OCI-LY3 (cell line): ENCODE measurements around the gene MAIP1.

Source experiments
- H2AFZ ChIP-seq: fragments of 200-600, 300-600 bp; shearing (Covaris generic); 2 replicates; pipeline ENCODE4 v1.6.0; 2014; ENCODE audit warnings: antibody characterized with exemption, low read depth, low read length
- H3K27ac ChIP-seq: fragments of 200-600, 300-600 bp; sonication (generic); 2 replicates; pipeline ENCODE4 v1.5.1; 2014; ENCODE audit warnings: mild to moderate bottlenecking, low read length, moderate library complexity, mixed read lengths
- H3K27me3 ChIP-seq: fragments of 200-600, 300-600 bp; sonication (generic); 2 replicates; pipeline ENCODE4 v1.6.1; 2014; ENCODE audit warnings: low read depth, low read length, mixed read lengths
- H3K36me3 ChIP-seq: fragments of 200-600, 300-600 bp; sonication (generic); replicated peaks from 2 replicates; pipeline ENCODE3; 2014; ENCODE audit warnings: low read depth, low read length, mixed read lengths
- H3K4me1 ChIP-seq: fragments of 300-600, 200-600 bp; sonication (generic); 2 replicates; pipeline ENCODE4 v1.6.1; 2014; ENCODE audit warnings: low read length, mixed read lengths
- H3K4me2 ChIP-seq: fragments of 200-600, 300-600 bp; sonication (generic); 2 replicates; pipeline ENCODE4 v1.6.1; 2014; ENCODE audit warnings: low read length, mixed read lengths
- H3K4me3 ChIP-seq: fragments of 300-600, 200-600 bp; sonication (generic); 2 replicates; pipeline ENCODE4 v1.5.1; 2014; ENCODE audit warnings: antibody characterized with exemption, mild to moderate bottlenecking, low read length, moderate library complexity
- H3K79me2 ChIP-seq: fragments of 300-600, 200-600 bp; shearing (Covaris generic); 2 replicates; pipeline ENCODE4 v1.6.1; 2014; ENCODE audit warnings: mild to moderate bottlenecking, low read length, mixed read lengths
- H3K9ac ChIP-seq: fragments of 300-600, 200-600 bp; shearing (Covaris generic); 2 replicates; pipeline ENCODE4 v1.6.0; 2014; ENCODE audit warnings: mild to moderate bottlenecking, low read length, moderate library complexity
- H3K9me3 ChIP-seq: fragments of 200-600, 300-600 bp; shearing (Covaris generic); 2 replicates; pipeline ENCODE4 v1.6.1; 2014; ENCODE audit warnings: low read length, mixed read lengths; ENCODE audit not compliant: insufficient read depth
- H4K20me1 ChIP-seq: fragments of 200-600, 300-600 bp; sonication (generic); 2 replicates; pipeline ENCODE4 v1.6.1; 2016; ENCODE audit warnings: low read length, mixed read lengths; ENCODE audit not compliant: insufficient read depth
- EZH2phosphoT487 ChIP-seq: fragments of 200-600 bp; shearing (Covaris generic); IDR thresholded peaks from 2 replicates; pipeline ENCODE4 v1.6.1; 2018; ENCODE audit warnings: antibody characterized with exemption, mixed run types, low read depth
- TF ChIP-seq, protein P1 (sequence below): fragments of 200-600, 300-600 bp; sonication (generic); IDR thresholded peaks from 2 replicates; pipeline ENCODE4 v1.5.1; 2014; ENCODE audit warnings: antibody characterized with exemption, low read length, low read depth

MAIP1 gene

DNA sequence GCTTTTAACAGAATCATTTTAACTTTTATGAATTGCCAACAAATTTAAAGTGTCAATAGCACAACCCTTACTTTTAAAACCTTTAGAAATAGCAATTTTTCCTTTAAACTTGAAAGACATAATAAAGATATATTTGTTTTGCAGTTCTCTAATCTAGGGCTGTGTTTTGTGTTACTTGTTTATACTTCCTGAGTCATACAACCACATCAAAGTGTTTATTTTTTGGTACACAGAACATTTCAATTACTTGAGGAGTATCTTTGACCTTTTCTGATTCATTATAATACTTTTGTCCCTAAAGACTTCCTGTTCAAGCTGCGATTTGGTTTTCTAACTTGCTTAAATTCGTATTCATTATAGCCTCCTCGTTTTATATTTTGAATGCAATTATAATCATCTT is 21.9 kb upstream of the MAIP1 start:
- no peak overlapping the region for H3K27ac ChIP-seq
- H2AFZ ChIP-seq: no peak overlapping the region
- TF ChIP-seq, protein P1, sequence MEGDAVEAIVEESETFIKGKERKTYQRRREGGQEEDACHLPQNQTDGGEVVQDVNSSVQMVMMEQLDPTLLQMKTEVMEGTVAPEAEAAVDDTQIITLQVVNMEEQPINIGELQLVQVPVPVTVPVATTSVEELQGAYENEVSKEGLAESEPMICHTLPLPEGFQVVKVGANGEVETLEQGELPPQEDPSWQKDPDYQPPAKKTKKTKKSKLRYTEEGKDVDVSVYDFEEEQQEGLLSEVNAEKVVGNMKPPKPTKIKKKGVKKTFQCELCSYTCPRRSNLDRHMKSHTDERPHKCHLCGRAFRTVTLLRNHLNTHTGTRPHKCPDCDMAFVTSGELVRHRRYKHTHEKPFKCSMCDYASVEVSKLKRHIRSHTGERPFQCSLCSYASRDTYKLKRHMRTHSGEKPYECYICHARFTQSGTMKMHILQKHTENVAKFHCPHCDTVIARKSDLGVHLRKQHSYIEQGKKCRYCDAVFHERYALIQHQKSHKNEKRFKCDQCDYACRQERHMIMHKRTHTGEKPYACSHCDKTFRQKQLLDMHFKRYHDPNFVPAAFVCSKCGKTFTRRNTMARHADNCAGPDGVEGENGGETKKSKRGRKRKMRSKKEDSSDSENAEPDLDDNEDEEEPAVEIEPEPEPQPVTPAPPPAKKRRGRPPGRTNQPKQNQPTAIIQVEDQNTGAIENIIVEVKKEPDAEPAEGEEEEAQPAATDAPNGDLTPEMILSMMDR: no peak
- TF ChIP-seq EZH2phosphoT487: no peak
- H3K36me3 ChIP-seq: peaks cover 24% of the 10 kb centered on the region
- H4K20me1 ChIP-seq: no peaks in the 10 kb centered on the region
- H3K79me2 ChIP-seq: no peaks in the 10 kb centered on the region
- no peak overlapping the region for H3K4me3 ChIP-seq
- H3K4me2 ChIP-seq: no peak overlapping the region
- H3K9me3 ChIP-seq: no peaks in the 10 kb centered on the region
- H3K4me1 ChIP-seq: no peaks in the 10 kb centered on the region
- no peak overlapping the region for H3K9ac ChIP-seq
- no peaks in the 10 kb centered on the region for H3K27me3 ChIP-seq

DNA sequence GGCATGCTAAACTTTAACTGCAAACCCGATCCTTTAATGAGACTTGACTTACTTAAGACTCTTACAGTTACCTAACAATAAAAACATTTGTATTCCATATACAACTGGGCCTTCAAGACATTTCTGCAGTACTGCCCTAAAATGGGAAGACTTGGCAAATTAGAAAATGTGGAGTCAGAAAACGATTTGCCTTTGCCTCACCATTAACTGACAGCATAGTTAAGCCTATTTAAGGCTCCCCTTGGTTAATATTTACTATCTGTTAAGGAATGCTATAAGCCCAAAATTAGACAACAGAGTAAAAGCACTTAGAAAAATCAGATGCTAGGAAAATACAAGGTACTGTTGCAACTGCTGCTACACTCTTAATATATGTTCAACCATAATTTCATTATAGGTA is 18.8 kb upstream of the MAIP1 start:
- Histone ChIP-seq H3K9me3 (no peaks in the 10 kb centered on the region), H3K27me3 (no peaks in the 10 kb centered on the region), H3K36me3 (peaks cover 18% of the 10 kb centered on the region), H3K4me1 (no peaks in the 10 kb centered on the region), H2AFZ (no peak overlapping the region), H3K9ac (no peak overlapping the region), H3K4me2 (no peak overlapping the region), H3K4me3 (no peak overlapping the region), H3K79me2 (no peaks in the 10 kb centered on the region), H4K20me1 (no peaks in the 10 kb centered on the region), H3K27ac (no peak overlapping the region)
- TF ChIP-seq, protein P1: no peak
- no peak for TF ChIP-seq EZH2phosphoT487

DNA sequence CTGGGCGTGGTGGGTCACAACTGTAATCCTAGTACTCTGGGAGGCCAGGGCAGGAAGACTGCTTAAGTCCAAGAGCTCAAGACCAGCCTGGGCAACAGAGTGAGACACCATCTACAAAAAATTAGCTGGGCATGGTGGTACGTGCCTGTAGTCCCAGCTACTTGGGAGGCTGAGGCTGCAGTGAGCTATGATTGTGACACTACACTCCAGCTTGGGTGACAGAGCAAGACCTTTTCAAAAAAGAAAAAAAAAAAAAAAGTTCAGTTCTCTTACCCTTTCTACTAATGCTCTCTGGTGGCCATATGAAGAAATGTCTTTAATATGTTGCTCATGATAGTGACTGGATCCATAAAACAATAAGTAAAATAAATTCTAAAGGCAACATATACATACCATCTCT is 15.0 kb upstream of the MAIP1 start:
- Histone ChIP-seq H3K27ac (no peak overlapping the region), H3K36me3 (peaks cover 23% of the 10 kb centered on the region)

DNA sequence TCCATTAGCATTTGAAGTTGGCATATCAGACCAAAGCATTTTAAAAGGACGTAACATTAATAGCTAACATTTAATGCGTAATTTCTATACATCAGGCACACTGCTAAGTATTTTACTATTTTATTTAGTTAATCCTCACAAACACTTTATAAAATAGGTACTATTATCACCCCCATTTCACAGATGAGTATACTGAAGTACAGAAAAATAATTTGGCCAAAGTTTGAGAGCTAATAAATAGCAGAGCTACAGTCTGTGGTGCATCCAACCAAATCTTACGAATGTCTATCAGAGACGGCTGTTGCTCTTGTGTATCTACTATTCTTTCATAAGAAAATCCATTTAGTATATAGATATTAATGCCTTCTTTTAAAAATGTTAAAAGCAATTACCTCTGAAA is 12.0 kb upstream of the MAIP1 start:
- TF ChIP-seq EZH2phosphoT487: no peak
- TF ChIP-seq, protein P1: no peak
- H3K36me3 ChIP-seq: peaks cover 40% of the 10 kb centered on the region
- H2AFZ ChIP-seq: no peak overlapping the region

More for the DNA sequence above, 15.0 kb upstream of the MAIP1 start:
- no peak overlapping the region for H3K4me3 ChIP-seq
- 0 out of 2 replicates have a peak, but pooled peaks cover 3% of the 10 kb centered on the region for H4K20me1 ChIP-seq
- no peaks in the 10 kb centered on the region for H3K9me3 ChIP-seq
- H2AFZ ChIP-seq: no peak overlapping the region
- no peak overlapping the region for H3K4me2 ChIP-seq
- TF ChIP-seq, protein P1: peak; percentile 37
- no peak for TF ChIP-seq EZH2phosphoT487
- no peaks in the 10 kb centered on the region for H3K4me1 ChIP-seq
- no peaks in the 10 kb centered on the region for H3K27me3 ChIP-seq
- no peak overlapping the region for H3K9ac ChIP-seq
- H3K79me2 ChIP-seq: no peaks in the 10 kb centered on the region

More for the DNA sequence above, 12.0 kb upstream of the MAIP1 start:
- H3K4me1 ChIP-seq: no peaks in the 10 kb centered on the region
- 0 out of 2 replicates have a peak, but pooled peaks cover 3% of the 10 kb centered on the region for H4K20me1 ChIP-seq
- no peak overlapping the region for H3K27ac ChIP-seq
- no peaks in the 10 kb centered on the region for H3K79me2 ChIP-seq
- no peak overlapping the region for H3K9ac ChIP-seq
- no peak overlapping the region for H3K4me3 ChIP-seq
- no peak overlapping the region for H3K4me2 ChIP-seq
- no peaks in the 10 kb centered on the region for H3K27me3 ChIP-seq
- no peaks in the 10 kb centered on the region for H3K9me3 ChIP-seq
